ENCODE results near the gene PRDM2.
"Not testable (repeated sequence)": the region's sequence is repeated elsewhere in the genome, so short reads cannot be mapped to it uniquely, and the experiment has no call there.

Gene PRDM2

GRCh38 chr1:13677896-13678295 lies 22.1 kb upstream of the PRDM2 start:
- H3K36me3 ChIP-seq (ENCODE audit: control insufficient read depth, insufficient read depth, low read length): no peaks in the 10 kb centered on the region
- no peak overlapping the region for H3K4me3 ChIP-seq (ENCODE audit: low read length)
- H3K9me3 ChIP-seq (ENCODE audit: control insufficient read depth, low read length): no peaks in the 10 kb centered on the region
- H3K9ac ChIP-seq (ENCODE audit: low read length): no peak overlapping the region
- no peaks in the 10 kb centered on the region for H3K27me3 ChIP-seq (ENCODE audit: control insufficient read depth, insufficient read depth, low read length)
- H3K4me1 ChIP-seq (ENCODE audit: control insufficient read depth, insufficient read depth, low read length): no peaks in the 10 kb centered on the region

GRCh38 chr1:13679651-13680050 lies 20.3 kb upstream of the PRDM2 start:
- Histone ChIP-seq H3K36me3 (ENCODE audit: control insufficient read depth, insufficient read depth, low read length) (no peaks in the 10 kb centered on the region), H3K9ac (ENCODE audit: low read length) (no peak overlapping the region), H3K4me3 (ENCODE audit: low read length) (no peak overlapping the region), H3K27me3 (ENCODE audit: control insufficient read depth, insufficient read depth, low read length) (no peaks in the 10 kb centered on the region), H3K4me1 (ENCODE audit: control insufficient read depth, insufficient read depth, low read length) (no peaks in the 10 kb centered on the region), H3K9me3 (ENCODE audit: control insufficient read depth, low read length) (no peaks in the 10 kb centered on the region)

DNA sequence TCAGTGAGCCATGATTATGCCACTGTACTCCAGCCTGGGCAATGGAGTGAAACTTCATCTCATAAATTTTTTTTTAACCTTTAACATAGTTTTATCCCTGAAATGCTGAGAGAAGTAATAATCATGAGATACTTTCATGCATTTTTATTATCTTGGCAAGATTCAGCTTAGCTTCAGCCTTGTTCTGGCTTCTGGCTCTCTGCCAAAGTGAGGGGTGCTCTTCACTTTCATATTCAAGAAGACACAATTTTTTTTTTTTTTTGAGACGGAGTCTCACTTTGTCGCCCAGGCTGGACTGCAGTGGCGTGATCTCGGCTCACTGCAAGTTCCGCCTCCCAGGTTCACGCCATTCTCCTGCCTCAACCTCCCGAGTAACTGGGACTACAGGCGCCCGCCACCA lies 19.4 kb upstream of the PRDM2 start:
- H3K4me1 ChIP-seq (ENCODE audit: control insufficient read depth, insufficient read depth, low read length); H3K36me3 ChIP-seq (ENCODE audit: control insufficient read depth, insufficient read depth, low read length); H3K9me3 ChIP-seq (ENCODE audit: control insufficient read depth, low read length); H3K9ac ChIP-seq (ENCODE audit: low read length); H3K4me3 ChIP-seq (ENCODE audit: low read length); H3K27me3 ChIP-seq (ENCODE audit: control insufficient read depth, insufficient read depth, low read length): not testable (repeated sequence)

- no peaks in the 10 kb centered on the region for H3K4me1 ChIP-seq (ENCODE audit: control insufficient read depth, insufficient read depth, low read length)
- H3K4me3 ChIP-seq (ENCODE audit: low read length): no peak overlapping the region
- H3K36me3 ChIP-seq (ENCODE audit: control insufficient read depth, insufficient read depth, low read length): no peaks in the 10 kb centered on the region
- no peak overlapping the region for H3K9ac ChIP-seq (ENCODE audit: low read length)
- no peaks in the 10 kb centered on the region for H3K9me3 ChIP-seq (ENCODE audit: control insufficient read depth, low read length)
- no peaks in the 10 kb centered on the region for H3K27me3 ChIP-seq (ENCODE audit: control insufficient read depth, insufficient read depth, low read length)
Measured at GRCh38 chr1:13681921-13682320, 18.1 kb upstream of the PRDM2 start.

- no peaks in the 10 kb centered on the region for H3K27me3 ChIP-seq (ENCODE audit: control insufficient read depth, insufficient read depth, low read length)
- no peak overlapping the region for H3K4me3 ChIP-seq (ENCODE audit: low read length)
- H3K4me1 ChIP-seq (ENCODE audit: control insufficient read depth, insufficient read depth, low read length): no peaks in the 10 kb centered on the region
- H3K36me3 ChIP-seq (ENCODE audit: control insufficient read depth, insufficient read depth, low read length): no peaks in the 10 kb centered on the region
- H3K9me3 ChIP-seq (ENCODE audit: control insufficient read depth, low read length): no peaks in the 10 kb centered on the region
- H3K9ac ChIP-seq (ENCODE audit: low read length): no peak overlapping the region
Measured at GRCh38 chr1:13682444-13682843, 17.5 kb upstream of the PRDM2 start.

- H3K4me3 ChIP-seq (ENCODE audit: low read length): no peak overlapping the region
- no peaks in the 10 kb centered on the region for H3K4me1 ChIP-seq (ENCODE audit: control insufficient read depth, insufficient read depth, low read length)
- H3K9ac ChIP-seq (ENCODE audit: low read length): no peak overlapping the region
- H3K27me3 ChIP-seq (ENCODE audit: control insufficient read depth, insufficient read depth, low read length): no peaks in the 10 kb centered on the region
- H3K9me3 ChIP-seq (ENCODE audit: control insufficient read depth, low read length): no peaks in the 10 kb centered on the region
- no peaks in the 10 kb centered on the region for H3K36me3 ChIP-seq (ENCODE audit: control insufficient read depth, insufficient read depth, low read length)
Measured at GRCh38 chr1:13683206-13683605, 16.8 kb upstream of the PRDM2 start.

DNA sequence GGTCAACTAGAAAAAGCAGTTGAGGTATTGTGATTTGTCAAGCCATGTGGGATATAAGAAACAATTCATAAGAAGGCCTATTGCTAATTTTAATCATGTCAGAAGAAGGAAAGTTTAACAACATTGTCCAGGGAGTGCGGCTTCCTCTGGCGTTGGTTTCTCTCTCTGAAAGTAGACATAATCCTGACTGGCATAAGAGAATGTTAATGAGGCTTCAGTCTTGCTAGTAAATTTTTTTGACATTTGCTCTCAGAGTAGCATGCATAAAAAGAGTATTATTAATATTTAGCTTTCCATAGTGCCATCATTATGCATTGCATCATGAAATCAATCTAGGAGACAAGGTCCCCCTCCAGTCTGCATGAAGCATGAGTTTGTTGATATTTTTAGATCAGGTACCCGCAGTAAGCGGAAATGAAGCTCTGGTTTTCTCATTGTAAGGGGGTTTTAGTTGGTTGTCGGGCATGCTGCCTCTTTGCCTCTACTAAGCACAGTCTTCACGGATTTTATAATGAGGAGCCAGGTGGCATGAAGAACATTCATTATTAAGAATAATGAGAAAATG lies 12.8 kb upstream of the PRDM2 start:
- Histone ChIP-seq H3K4me3 (ENCODE audit: low read length) (no peak overlapping the region), H3K9me3 (ENCODE audit: control insufficient read depth, low read length) (no peaks in the 10 kb centered on the region), H3K9ac (ENCODE audit: low read length) (no peak overlapping the region), H3K36me3 (ENCODE audit: control insufficient read depth, insufficient read depth, low read length) (no peaks in the 10 kb centered on the region), H3K27me3 (ENCODE audit: control insufficient read depth, insufficient read depth, low read length) (no peaks in the 10 kb centered on the region), H3K4me1 (ENCODE audit: control insufficient read depth, insufficient read depth, low read length) (no peaks in the 10 kb centered on the region)

- not testable (repeated sequence) for H3K27me3 ChIP-seq (ENCODE audit: control insufficient read depth, insufficient read depth, low read length); H3K9ac ChIP-seq (ENCODE audit: low read length); H3K4me1 ChIP-seq (ENCODE audit: control insufficient read depth, insufficient read depth, low read length); H3K36me3 ChIP-seq (ENCODE audit: control insufficient read depth, insufficient read depth, low read length); H3K9me3 ChIP-seq (ENCODE audit: control insufficient read depth, low read length); H3K4me3 ChIP-seq (ENCODE audit: low read length)
Measured at GRCh38 chr1:13693094-13693493, 6.9 kb upstream of the PRDM2 start.

DNA sequence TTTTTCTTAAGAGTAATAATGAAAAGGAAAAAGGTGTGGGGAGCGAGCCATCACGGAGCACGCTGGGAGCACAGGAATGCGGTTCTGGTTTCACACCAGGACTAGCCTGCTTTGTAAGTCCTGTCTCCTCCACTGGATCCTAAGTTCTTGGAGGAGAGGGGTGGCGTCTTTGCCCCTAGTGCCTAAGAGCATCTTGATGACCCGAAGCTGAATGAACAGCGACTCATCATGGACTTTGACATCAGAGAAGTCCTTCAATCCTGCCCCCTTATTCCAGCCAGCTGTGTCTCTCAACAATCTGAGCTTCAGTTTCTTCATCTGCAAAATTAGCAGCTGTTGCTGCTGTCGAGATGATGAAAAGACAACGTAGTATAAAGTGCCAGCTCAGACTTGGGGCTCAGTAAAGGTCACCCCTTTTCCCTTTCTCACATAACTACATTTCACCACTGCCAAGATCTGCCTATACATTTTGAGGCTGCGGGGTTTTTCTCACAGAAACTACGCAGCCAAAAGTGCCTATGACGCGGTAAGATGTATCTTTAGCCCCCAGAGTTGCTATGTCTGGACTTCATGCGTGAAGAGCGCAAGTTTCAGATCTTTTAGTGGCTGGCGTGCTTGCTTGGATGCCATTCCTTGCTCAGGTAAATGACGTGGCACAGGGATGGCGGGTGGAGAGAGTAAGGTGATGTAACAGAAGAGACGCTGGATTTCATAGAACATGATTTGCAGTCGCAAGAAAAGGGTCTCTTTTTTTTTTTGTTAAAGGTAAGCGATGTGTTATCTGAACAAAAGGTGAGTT lies 4.9 kb upstream of the PRDM2 start:
- no peak overlapping the region for H3K4me3 ChIP-seq (ENCODE audit: low read length)
- H3K36me3 ChIP-seq (ENCODE audit: control insufficient read depth, insufficient read depth, low read length): no peaks in the 10 kb centered on the region
- peaks cover 4% of the 10 kb centered on the region for H3K27me3 ChIP-seq (ENCODE audit: control insufficient read depth, insufficient read depth, low read length)
- H3K9me3 ChIP-seq (ENCODE audit: control insufficient read depth, low read length): no peaks in the 10 kb centered on the region
- H3K4me1 ChIP-seq (ENCODE audit: control insufficient read depth, insufficient read depth, low read length): peaks cover 5% of the 10 kb centered on the region
- H3K9ac ChIP-seq (ENCODE audit: low read length): no peak overlapping the region

GRCh38 chr1:13697738-13698137 lies 2.2 kb upstream of the PRDM2 start:
- no peak overlapping the region for H3K4me3 ChIP-seq (ENCODE audit: low read length)
- H3K9me3 ChIP-seq (ENCODE audit: control insufficient read depth, low read length): no peaks in the 10 kb centered on the region
- H3K9ac ChIP-seq (ENCODE audit: low read length): no peak overlapping the region
- peaks cover 5% of the 10 kb centered on the region for H3K4me1 ChIP-seq (ENCODE audit: control insufficient read depth, insufficient read depth, low read length)
- H3K36me3 ChIP-seq (ENCODE audit: control insufficient read depth, insufficient read depth, low read length): no peaks in the 10 kb centered on the region
- H3K27me3 ChIP-seq (ENCODE audit: control insufficient read depth, insufficient read depth, low read length): peaks cover 4% of the 10 kb centered on the region

- no peaks in the 10 kb centered on the region for H3K36me3 ChIP-seq (ENCODE audit: control insufficient read depth, insufficient read depth, low read length)
- H3K27me3 ChIP-seq (ENCODE audit: control insufficient read depth, insufficient read depth, low read length): peaks cover 4% of the 10 kb centered on the region
- no peaks in the 10 kb centered on the region for H3K9me3 ChIP-seq (ENCODE audit: control insufficient read depth, low read length)
- H3K9ac ChIP-seq (ENCODE audit: low read length): peak overlapping the region; percentile 78
- no peak overlapping the region for H3K4me3 ChIP-seq (ENCODE audit: low read length)
- peaks cover 5% of the 10 kb centered on the region for H3K4me1 ChIP-seq (ENCODE audit: control insufficient read depth, insufficient read depth, low read length)
Measured at GRCh38 chr1:13699510-13699909, 478 bp upstream of the PRDM2 start.

- Histone ChIP-seq H3K27me3 (ENCODE audit: control insufficient read depth, insufficient read depth, low read length) (no peaks in the 10 kb centered on the region), H3K4me1 (ENCODE audit: control insufficient read depth, insufficient read depth, low read length) (peaks cover 5% of the 10 kb centered on the region), H3K9ac (ENCODE audit: low read length) (peak overlapping the region; percentile 58), H3K4me3 (ENCODE audit: low read length) (peak overlapping the region; percentile 10), H3K9me3 (ENCODE audit: control insufficient read depth, low read length) (no peaks in the 10 kb centered on the region), H3K36me3 (ENCODE audit: control insufficient read depth, insufficient read depth, low read length) (no peaks in the 10 kb centered on the region)
Measured at GRCh38 chr1:13700521-13701270, 708 bp downstream of the PRDM2 start.

Measured in mucosa of stomach (tissue), 1 donor.